SK-N-DZ (cell line): Measurements from ENCODE around the gene ADCK1.

Source experiments
- small RNA-seq, 2 experiments: library from RNA; depleted of rRNA; stranded (forward); fragments of <200 nt; gene quantifications; one replicate each; pipeline ENCODE3, GENCODE V24; 2014

The ADCK1 gene

Small RNA genes within 50 kb of the gene (small RNA-seq; reads per million reads assigned to genes)
- 0 reads per million in 2 experiments for gene RF00019
